Small intestine (tissue), 16 donors: ENCODE results near the gene MAPK8IP2. TPM values are rescaled to one million over a fixed set of nuclear protein-coding genes. Genes with fewer than 3 reads are reported as not detected.
A peak's percentile ranks its signal among the peaks of the same experiment; 100 is the strongest.

Experiments
- DNase-seq, 2 donors: peaks; one replicate each; pipeline versions ENCODE4 v3.0.0 to v3.0.0-alpha.2; 2013
- FAIRE-seq: peaks from 2 replicates; lab custom pipeline; 2012; peaks lifted over from hg19 to GRCh38; lab: Jason Lieb, UNC
- H3K27ac ChIP-seq, 3 donors: one replicate each; pipeline ENCODE4 v1.5.1; 2013; ENCODE audit warnings: low read length in 2 of 3, mild to moderate bottlenecking in 2 of 3, control low read depth in 1 of 3, inconsistent platforms in 1 of 3, low read depth in 1 of 3, moderate library complexity in 1 of 3
- H3K27me3 ChIP-seq, 3 donors: one replicate each; pipeline ENCODE4 v1.6.1; 2013; ENCODE audit warnings: low read length in 3 of 3, inconsistent platforms in 1 of 3; ENCODE audit not compliant: control insufficient read depth in 3 of 3, insufficient read depth in 3 of 3
- H3K36me3 ChIP-seq, 3 donors: one replicate each; pipeline ENCODE4 v1.6.1; 2013; ENCODE audit warnings: low read length in 3 of 3, inconsistent platforms in 1 of 3, low read depth in 1 of 3, mild to moderate bottlenecking in 1 of 3, moderate library complexity in 1 of 3; ENCODE audit not compliant: control insufficient read depth in 3 of 3, insufficient read depth in 2 of 3
- H3K4me1 ChIP-seq, 3 donors: one replicate each; pipeline ENCODE4 v1.6.1; 2013; ENCODE audit warnings: low read length in 2 of 3, inconsistent platforms in 1 of 3, low read depth in 1 of 3, mild to moderate bottlenecking in 1 of 3, moderate library complexity in 1 of 3; ENCODE audit not compliant: control insufficient read depth in 3 of 3, insufficient read depth in 2 of 3
- H3K4me3 ChIP-seq, 3 donors: one replicate each; pipeline ENCODE4 v1.5.1; 2013; ENCODE audit warnings: low read length in 3 of 3, control low read depth in 1 of 3, inconsistent platforms in 1 of 3, low read depth in 1 of 3, mild to moderate bottlenecking in 1 of 3, moderate library complexity in 1 of 3
- H3K9me3 ChIP-seq, 2 donors: one replicate each; pipeline ENCODE4 v1.6.1; 2013; ENCODE audit warnings: low read depth in 1 of 2, low read length in 1 of 2; ENCODE audit not compliant: control insufficient read depth in 2 of 2, insufficient read depth in 1 of 2
- whole genome bisulfite sequencing, 3 donors: extraction: QIAGEN DNeasy Blood & Tissue Kit; methylation state at CpG; one replicate each; pipeline ENCODE4 v1.1.7; 2013; 5-methylcytosine and 5-hydroxymethylcytosine counted together
- long read RNA-seq, 10 donors: transcript quantifications; one replicate each; lab custom pipeline, GENCODE V29; 2026
- polyA plus RNA-seq, 4 donors: library from polyadenylated mRNA; stranded (reverse) in 3 of 4; unstranded in 1 of 4; fragments of 200-250 nt in 3 of 4; fragments of 120-200 nt in 1 of 4; gene quantifications; one replicate each; pipeline versions ENCODE4 v1.2.1 to v1.2.3, GENCODE V29; 2013
- donor health status: healthy with polysubstance abuse.
- donor health status: control.
- donor health status: control.
- donor health status: Bipolar disorder and iron deficiency.
- donor health status: healthy.

Gene MAPK8IP2
- 1 to 10 TPM in 2 of 4 donors, under 1 TPM in 2; 0.22 to 3.5 (median 0.82) TPM for polyA plus RNA-seq
- long read RNA-seq, donor 1, result 0 reads
- long read RNA-seq, donor 2, result 0 reads
- long read RNA-seq, donor 3, result 0 reads
- long read RNA-seq, donor 4, result 0 reads
- long read RNA-seq, donor 5, result 0 reads
- long read RNA-seq, donor 6, result 0 reads
- long read RNA-seq, donor 7, result 0 reads
- long read RNA-seq, donor 8, result 0 reads
- long read RNA-seq, donor 9, result 0 reads
- long read RNA-seq, donor 10, result 0 reads

DNA sequence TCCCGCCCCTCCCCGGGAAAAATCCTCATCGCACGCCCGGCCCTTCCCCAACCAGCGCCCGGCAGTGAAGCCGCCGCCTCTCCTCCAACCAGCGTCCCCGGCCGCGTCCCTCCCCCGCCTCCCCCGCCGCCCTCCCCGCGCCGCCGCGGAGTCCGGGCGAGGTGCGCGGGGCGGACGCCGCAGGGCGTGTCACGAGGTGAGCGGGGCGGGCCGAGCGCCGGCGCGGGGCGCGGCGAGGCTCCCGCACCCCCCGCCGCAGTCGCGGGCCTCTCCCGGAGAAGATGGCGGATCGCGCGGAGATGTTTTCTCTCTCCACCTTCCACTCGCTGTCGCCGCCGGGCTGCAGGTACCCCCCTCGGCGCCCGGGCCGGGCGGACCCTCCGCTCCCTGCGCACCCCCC, at the start of gene MAPK8IP2:
Gene MAPK8IP2, plus strand, starts transcription at position 256 of the 400 bp plus-strand sequence. Its CDS starts 26 bp downstream, at position 282.
- Histone ChIP-seq H3K9me3 (no peaks in the 10 kb centered on the region), H3K36me3 (no peaks in the 10 kb centered on the region), H3K27me3 (peaks cover 18 to 55% (median 25%) of the 10 kb centered on the region in 3 donors), H3K4me3 (peak within 1 kb of the TSS in 2 of 3 donors; percentile 35 to 60), H3K27ac (no peak within 1 kb of the TSS), H3K4me1 (peaks cover 0 to 3% (median 0%) of the 10 kb centered on the region in 3 donors)
- 0 to 1% (median 0%) methylated on average over 7 to 61 of the region's 61 CpGs for WGBS, 3 donors
- DNase-seq (peak in 1 of 2 donors; percentile 23), FAIRE-seq (no peak)

GRCh38 chr22:50551160-50551752, 49.3 kb upstream of the MAPK8IP2 start:
- no peak overlapping the region for H3K27ac ChIP-seq
- peaks cover 0 to 4% (median 0%) of the 10 kb centered on the region in 3 donors for H3K4me1 ChIP-seq
- H3K9me3 ChIP-seq, result no peaks in the 10 kb centered on the region
- DNase-seq, result no peak
- no peak for FAIRE-seq
- H3K36me3 ChIP-seq, result no peaks in the 10 kb centered on the region
- peaks cover 0 to 41% (median 0%) of the 10 kb centered on the region in 3 donors for H3K27me3 ChIP-seq
- H3K4me3 ChIP-seq, result no peak overlapping the region
- WGBS, 3 donors, result 90 to 95% (median 93%) methylated on average over 11 of the region's 11 CpGs

DNA sequence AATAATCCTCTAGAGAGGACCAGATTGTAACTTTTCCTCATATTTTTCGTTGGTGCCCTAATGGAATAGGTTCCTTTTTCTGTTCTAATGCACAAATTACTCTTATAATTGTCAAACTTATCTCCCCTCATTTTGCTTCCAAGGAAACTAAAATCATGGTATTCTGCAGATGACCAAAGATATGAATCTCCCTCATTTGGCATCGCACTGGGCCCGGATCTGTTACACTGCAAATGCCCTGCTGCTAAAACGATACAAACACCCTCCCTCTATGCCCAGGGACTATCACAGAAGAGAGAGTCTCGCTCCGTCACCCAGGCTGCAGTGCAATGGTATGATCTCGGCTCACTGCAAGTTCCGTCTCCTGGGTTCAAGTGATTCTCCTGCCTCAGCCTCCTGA, 47.3 kb upstream of the MAPK8IP2 start:
- 77 to 91% (median 84%) methylated on average over 8 of the region's 8 CpGs for WGBS, 3 donors
- no peaks in the 10 kb centered on the region for H3K9me3 ChIP-seq
- H3K4me3 ChIP-seq, result no peak overlapping the region
- H3K27me3 ChIP-seq, result peaks cover 0 to 23% (median 0%) of the 10 kb centered on the region in 3 donors
- H3K4me1 ChIP-seq, result peaks cover 0 to 4% (median 0%) of the 10 kb centered on the region in 3 donors
- DNase-seq, result no peak
- no peak for FAIRE-seq
- H3K36me3 ChIP-seq, result no peaks in the 10 kb centered on the region
- no peak overlapping the region for H3K27ac ChIP-seq

- Histone ChIP-seq H3K27me3 (peaks cover 0 to 13% (median 0%) of the 10 kb centered on the region in 3 donors), H3K4me3 (no peak overlapping the region), H3K27ac (no peak overlapping the region), H3K9me3 (no peaks in the 10 kb centered on the region), H3K4me1 (no peaks in the 10 kb centered on the region), H3K36me3 (no peaks in the 10 kb centered on the region)
- WGBS, 3 donors, result 84 to 93% (median 93%) methylated on average over 5 of the region's 5 CpGs
- DNase-seq (no peak), FAIRE-seq (no peak)
Observed at GRCh38 chr22:50556703-50557102, 43.9 kb upstream of the MAPK8IP2 start.

GRCh38 chr22:50560034-50560433, 40.6 kb upstream of the MAPK8IP2 start:
- Histone ChIP-seq H3K27me3 (peaks cover 0 to 13% (median 0%) of the 10 kb centered on the region in 3 donors), H3K4me1 (peaks cover 0 to 8% (median 6%) of the 10 kb centered on the region in 3 donors), H3K36me3 (no peaks in the 10 kb centered on the region), H3K27ac (no peak overlapping the region), H3K9me3 (no peaks in the 10 kb centered on the region), H3K4me3 (no peak overlapping the region)
- WGBS, 3 donors, result 82 to 96% (median 92%) methylated on average over 3 of the region's 3 CpGs
- FAIRE-seq, result no peak
- no peak for DNase-seq

DNA sequence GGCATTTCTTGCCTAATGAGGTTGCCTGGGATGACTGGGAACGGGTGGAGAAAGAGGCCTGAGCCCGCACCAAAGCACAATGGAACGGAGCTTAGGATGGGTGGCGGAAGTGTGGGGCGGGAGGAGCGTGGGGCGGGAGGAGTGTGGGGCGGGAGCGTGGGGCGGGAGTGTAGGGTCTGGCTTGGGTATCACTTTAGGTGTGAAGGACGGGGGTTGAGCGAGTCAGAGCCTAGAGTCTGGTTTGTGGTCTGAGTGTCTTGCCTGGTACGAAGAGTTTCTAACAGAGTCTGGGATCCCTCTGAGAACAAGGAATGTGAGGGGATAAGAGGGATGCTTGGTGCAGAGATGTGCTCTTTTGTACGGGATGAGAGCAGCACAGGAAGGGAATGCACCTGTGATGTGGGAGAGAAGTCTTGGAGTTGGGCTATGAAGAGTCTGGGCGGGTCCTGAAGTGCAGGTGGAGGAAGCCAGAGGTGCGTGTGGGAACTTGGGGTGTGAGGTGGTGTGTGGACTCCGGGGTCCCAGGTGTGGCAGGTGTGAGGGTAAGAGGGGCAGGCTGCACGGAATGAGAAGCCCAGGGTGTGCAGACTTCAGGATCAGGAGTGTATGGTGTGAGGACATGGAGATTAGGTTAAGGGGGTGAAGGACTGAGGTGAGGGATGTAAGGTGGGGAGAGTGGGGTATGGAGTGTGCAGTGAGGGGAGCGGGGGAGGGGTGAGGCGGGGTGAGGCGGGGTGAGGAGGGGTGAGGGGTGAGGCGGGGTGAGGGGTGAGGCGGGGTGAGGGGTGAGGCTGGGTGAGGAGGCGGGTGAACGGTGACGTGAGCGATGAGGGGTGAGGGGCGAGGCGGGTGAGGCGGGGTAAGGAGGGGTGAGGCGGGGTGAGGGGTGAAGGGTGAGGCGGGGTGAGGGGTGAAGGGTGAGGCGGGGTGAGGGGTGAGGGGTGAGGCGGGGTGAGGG, 38.9 kb upstream of the MAPK8IP2 start:
- H3K9me3 ChIP-seq, result no peaks in the 10 kb centered on the region
- DNase-seq (no peak), FAIRE-seq (no peak)
- peaks cover 0 to 8% (median 6%) of the 10 kb centered on the region in 3 donors for H3K4me1 ChIP-seq
- WGBS, 3 donors, result 51 to 66% (median 62%) methylated on average over 22 to 30 of the region's 34 CpGs
- no peaks in the 10 kb centered on the region for H3K36me3 ChIP-seq
- H3K4me3 ChIP-seq, result no peak overlapping the region
- H3K27ac ChIP-seq, result no peak overlapping the region
- H3K27me3 ChIP-seq, result peaks cover 0 to 10% (median 0%) of the 10 kb centered on the region in 3 donors

DNA sequence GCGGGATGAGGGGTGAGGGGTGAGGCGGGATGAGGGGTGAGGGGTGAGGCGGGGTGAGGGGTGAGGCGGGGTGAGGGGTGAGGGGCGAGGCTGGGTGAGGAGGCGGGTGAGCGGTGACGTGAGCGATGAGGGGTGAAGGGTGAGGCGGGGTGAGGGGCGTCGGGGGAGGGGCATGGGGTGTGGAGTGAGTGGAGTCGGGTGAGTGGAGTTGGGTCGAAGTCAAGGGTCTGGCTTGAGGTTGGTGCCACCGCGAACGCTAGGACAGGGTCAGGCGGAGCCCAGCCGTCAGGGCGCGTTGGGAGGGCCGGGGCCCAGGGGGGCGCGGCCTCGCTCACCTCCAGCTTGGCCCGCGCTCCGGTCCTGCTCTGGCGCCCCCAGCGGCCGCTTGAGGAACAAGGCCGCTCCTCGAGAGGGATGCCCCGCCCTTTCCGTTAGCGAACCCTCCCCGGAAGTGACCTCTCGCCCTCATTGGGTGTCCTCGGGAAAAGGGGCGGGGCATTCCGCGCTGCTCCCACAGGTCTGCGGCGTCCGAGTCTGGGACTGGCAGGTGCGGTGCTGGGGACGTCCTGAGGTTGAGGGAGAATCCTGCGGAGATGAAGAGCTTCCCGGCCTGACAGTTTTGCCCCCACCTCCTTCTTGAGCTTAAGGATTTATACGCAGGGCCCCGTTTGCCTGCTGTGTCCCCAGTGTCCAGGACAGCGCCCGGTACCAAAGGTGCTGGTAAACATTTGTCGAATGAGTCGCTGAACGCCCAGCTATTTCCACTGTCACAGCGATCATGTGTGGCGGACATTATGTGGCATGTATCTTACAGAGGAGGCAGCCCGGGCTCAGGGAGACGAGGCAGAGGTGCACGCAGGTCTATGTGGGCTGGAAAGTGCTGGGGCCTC, 37.8 kb upstream of the MAPK8IP2 start, which contains the start of gene SYCE3:
Gene SYCE3, minus strand, starts transcription at position 397 of the 890 bp plus-strand sequence. CDS start 6,514 bp downstream, outside the sequence.
- H3K4me3 ChIP-seq, result peak within 1 kb of the TSS; percentile 39 to 76 (median 58)
- peaks cover 0 to 10% (median 0%) of the 10 kb centered on the region in 3 donors for H3K27me3 ChIP-seq
- 2 to 4% (median 2%) methylated on average over 36 to 61 of the region's 61 CpGs for WGBS, 3 donors
- no peaks in the 10 kb centered on the region for H3K9me3 ChIP-seq
- H3K36me3 ChIP-seq, result peaks cover 0 to 5% (median 0%) of the 10 kb centered on the region in 3 donors
- peak within 1 kb of the TSS; percentile 60 to 92 (median 75) for H3K27ac ChIP-seq
- FAIRE-seq (no peak), DNase-seq (peak; percentile 98)
- H3K4me1 ChIP-seq, result peaks cover 0 to 8% (median 6%) of the 10 kb centered on the region in 3 donors
